Astrocyte of the hippocampus (primary cell): ENCODE results near the gene FNBP1L.
A peak's percentile ranks its signal among the peaks of the same experiment; 100 is the strongest.

Experiments used
- DNase-seq: peaks from one replicate; pipeline ENCODE4 v3.0.0; 2011; ENCODE audit warnings: low read depth, low spot score

FNBP1L gene

GRCh38 chr1:93447481-93448291 is at the start of gene FNBP1L:
Gene FNBP1L, plus strand, starts transcription at chr1:93448118. Its CDS starts 164 bp downstream, at chr1:93448282.
- DNase-seq, result peak; percentile 93

- DNase-seq, result no peak
Observed at GRCh38 chr1:93399781-93400180, 48.1 kb upstream of the FNBP1L start.

- DNase-seq, result no peak
Observed at GRCh38 chr1:93408203-93408602, 39.7 kb upstream of the FNBP1L start.

- no peak for DNase-seq
Observed at GRCh38 chr1:93411000-93411399, 36.9 kb upstream of the FNBP1L start.

GRCh38 chr1:93414749-93415148 is 33.2 kb upstream of the FNBP1L start:
- DNase-seq, result no peak

- no peak for DNase-seq
Observed at GRCh38 chr1:93415296-93415695, 32.6 kb upstream of the FNBP1L start.

- DNase-seq, result no peak
Observed at GRCh38 chr1:93416183-93416582, 31.7 kb upstream of the FNBP1L start.

- no peak for DNase-seq
Observed at GRCh38 chr1:93419344-93419743, 28.6 kb upstream of the FNBP1L start.

GRCh38 chr1:93420400-93420799 is 27.5 kb upstream of the FNBP1L start:
- no peak for DNase-seq

- DNase-seq, result no peak
Observed at GRCh38 chr1:93426181-93426580, 21.7 kb upstream of the FNBP1L start.

- no peak for DNase-seq
Observed at GRCh38 chr1:93427656-93428055, 20.3 kb upstream of the FNBP1L start.

- no peak for DNase-seq
Observed at GRCh38 chr1:93433407-93433961, 14.4 kb upstream of the FNBP1L start.

GRCh38 chr1:93434088-93434487 is 13.8 kb upstream of the FNBP1L start:
- DNase-seq, result no peak

- DNase-seq, result no peak
Observed at GRCh38 chr1:93434987-93435386, 12.9 kb upstream of the FNBP1L start.

- no peak for DNase-seq
Observed at GRCh38 chr1:93435443-93435842, 12.5 kb upstream of the FNBP1L start.

GRCh38 chr1:93436496-93436895 is 11.4 kb upstream of the FNBP1L start:
- DNase-seq, result no peak

GRCh38 chr1:93437976-93438605 is 9.8 kb upstream of the FNBP1L start:
- peak; percentile 61 for DNase-seq

GRCh38 chr1:93438716-93439115 is 9.2 kb upstream of the FNBP1L start:
- no peak for DNase-seq

GRCh38 chr1:93440272-93440671 is 7.6 kb upstream of the FNBP1L start:
- DNase-seq, result peak; percentile 27

GRCh38 chr1:93440706-93441105 is 7.2 kb upstream of the FNBP1L start:
- DNase-seq, result no peak

GRCh38 chr1:93441589-93441988 is 6.3 kb upstream of the FNBP1L start:
- DNase-seq, result no peak

- DNase-seq, result peak; percentile 16
Observed at GRCh38 chr1:93442008-93442666, 5.8 kb upstream of the FNBP1L start.
